NCI-H2227 treated with DMSO at 0.1 percent for 48 hours (cell line): ENCODE measurements around the gene PCP2.
"Not testable (repeated sequence)": the region's sequence is repeated elsewhere in the genome, so short reads cannot be mapped to it uniquely, and the experiment has no call there.

ENCODE experiments used
- DNase-seq: peaks from one replicate; lab custom pipeline; 2025; lab: John Stamatoyannopoulos, UW

PCP2 gene

GRCh38 chr19:7661744-7662538 is 28.4 kb upstream of the PCP2 start:
- DNase-seq = no peak

GRCh38 chr19:7658219-7658686 is 24.7 kb upstream of the PCP2 start:
- peak; percentile 44 for DNase-seq

GRCh38 chr19:7657131-7657751 is 23.7 kb upstream of the PCP2 start:
- no peak for DNase-seq

DNA sequence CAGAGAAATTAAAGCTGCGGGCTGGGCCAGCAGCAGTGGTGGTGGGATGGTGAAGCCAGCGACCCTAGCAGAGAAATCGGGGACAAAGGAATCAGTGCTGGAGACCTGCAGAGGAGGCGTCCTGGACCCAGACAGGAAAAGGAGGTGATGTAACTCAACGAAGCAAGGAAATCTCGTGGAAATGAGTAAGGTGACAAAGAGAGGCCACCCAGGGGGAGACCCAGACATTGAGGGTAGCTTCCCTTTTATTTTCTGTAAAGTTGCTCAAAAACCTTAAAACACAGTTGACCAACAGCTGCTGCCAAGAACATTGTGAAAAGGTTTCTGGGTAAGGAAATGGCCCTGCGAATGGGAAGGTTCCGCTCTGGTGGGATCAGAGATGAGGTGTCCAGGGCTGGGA is 22.1 kb upstream of the PCP2 start:
- no peak for DNase-seq

DNA sequence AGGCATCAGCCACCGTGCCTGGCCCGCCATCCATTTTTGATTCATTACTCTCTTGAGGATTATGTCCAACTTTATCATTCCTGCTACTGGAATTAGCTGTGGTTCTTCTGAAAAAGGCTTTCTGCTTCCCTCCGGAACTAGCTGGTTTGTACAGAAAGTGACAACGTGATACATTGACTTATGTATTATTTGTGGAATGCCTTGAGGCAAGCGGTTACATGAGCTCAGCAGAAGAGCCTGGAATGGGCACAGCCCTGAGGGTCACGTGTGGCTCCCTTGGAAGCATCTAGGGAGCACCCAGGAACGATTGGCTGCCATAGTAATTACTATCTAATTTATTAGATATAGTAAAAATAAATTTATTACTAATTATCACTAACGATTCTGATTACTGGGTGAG is 20.9 kb upstream of the PCP2 start:
- DNase-seq = no peak

GRCh38 chr19:7652061-7652641 is 18.6 kb upstream of the PCP2 start:
- peak; percentile 46 for DNase-seq

- no peak for DNase-seq
Measured at GRCh38 chr19:7650148-7650547, 16.6 kb upstream of the PCP2 start.

GRCh38 chr19:7648265-7649014 is 14.9 kb upstream of the PCP2 start:
- no peak for DNase-seq

DNA sequence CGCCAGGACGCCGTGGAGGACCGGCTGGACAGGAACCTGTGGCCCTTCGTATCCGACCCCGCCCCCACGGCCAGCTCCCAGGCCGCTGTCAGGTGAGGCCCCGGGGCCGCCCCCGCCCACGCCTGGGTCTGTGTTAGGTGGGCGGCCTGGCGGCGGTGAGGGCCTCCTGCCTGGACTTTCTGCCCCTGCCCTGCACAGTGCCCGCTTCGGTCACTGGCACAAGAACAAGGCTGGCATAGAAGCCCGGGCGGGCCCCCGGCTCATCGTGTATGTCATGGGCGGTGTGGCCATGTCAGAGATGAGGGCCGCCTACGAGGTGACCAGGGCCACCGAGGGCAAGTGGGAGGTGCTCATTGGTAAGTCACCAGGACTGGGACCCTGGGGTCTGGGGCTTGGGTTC is 13.6 kb upstream of the PCP2 start:
- DNase-seq = no peak

DNA sequence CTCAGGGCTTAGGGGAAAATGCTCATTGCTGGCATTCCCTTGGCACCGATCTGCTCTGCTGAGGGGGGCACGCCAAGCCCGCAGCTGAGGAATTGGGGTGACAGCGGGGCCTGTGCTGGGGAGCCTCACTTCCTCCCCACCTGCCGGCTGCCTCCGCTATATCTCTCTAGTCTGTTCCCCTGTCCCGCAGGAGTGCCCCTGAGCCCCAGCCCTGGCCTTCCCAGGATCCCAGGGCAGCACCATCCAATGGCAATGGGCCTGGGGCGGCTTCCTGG is 12.8 kb upstream of the PCP2 start:
- no peak for DNase-seq

- no peak for DNase-seq
Measured at GRCh38 chr19:7645656-7646425, 12.3 kb upstream of the PCP2 start.

DNA sequence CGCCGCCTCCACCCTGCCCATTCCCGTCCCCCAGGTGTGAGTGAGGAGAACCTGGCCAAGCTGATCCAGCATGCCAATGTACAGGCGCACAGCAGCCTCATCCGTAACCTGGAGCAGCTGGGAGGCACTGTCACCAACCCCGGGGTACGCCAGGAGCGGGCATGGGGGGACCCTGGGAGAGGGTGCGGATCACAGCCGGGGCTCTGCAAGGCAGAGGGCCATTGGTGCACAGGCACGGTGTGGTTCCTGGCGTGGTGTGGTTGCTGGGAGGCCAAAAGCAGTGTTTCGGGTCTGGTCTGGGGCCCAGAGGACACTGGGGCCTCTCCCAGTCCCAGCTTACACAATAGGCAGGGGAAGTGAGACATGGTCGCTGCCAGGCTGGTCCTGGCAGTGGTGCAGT is 11.6 kb upstream of the PCP2 start:
- no peak for DNase-seq

DNA sequence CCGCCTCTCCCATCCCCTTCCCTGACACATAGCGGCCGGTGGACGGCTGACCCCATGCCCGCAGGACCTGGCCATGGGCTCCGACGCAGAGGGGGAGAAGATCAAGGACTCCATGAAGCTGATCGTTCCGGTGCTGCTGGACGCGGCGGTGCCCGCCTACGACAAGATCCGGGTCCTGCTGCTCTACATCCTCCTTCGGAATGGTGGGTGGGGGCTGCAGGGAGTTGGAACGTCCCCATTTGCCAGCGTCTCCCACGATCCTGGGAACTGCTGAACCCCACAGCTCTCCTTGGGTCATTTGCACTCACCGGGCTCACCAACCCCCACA is 11.0 kb upstream of the PCP2 start:
- DNase-seq = no peak

DNA sequence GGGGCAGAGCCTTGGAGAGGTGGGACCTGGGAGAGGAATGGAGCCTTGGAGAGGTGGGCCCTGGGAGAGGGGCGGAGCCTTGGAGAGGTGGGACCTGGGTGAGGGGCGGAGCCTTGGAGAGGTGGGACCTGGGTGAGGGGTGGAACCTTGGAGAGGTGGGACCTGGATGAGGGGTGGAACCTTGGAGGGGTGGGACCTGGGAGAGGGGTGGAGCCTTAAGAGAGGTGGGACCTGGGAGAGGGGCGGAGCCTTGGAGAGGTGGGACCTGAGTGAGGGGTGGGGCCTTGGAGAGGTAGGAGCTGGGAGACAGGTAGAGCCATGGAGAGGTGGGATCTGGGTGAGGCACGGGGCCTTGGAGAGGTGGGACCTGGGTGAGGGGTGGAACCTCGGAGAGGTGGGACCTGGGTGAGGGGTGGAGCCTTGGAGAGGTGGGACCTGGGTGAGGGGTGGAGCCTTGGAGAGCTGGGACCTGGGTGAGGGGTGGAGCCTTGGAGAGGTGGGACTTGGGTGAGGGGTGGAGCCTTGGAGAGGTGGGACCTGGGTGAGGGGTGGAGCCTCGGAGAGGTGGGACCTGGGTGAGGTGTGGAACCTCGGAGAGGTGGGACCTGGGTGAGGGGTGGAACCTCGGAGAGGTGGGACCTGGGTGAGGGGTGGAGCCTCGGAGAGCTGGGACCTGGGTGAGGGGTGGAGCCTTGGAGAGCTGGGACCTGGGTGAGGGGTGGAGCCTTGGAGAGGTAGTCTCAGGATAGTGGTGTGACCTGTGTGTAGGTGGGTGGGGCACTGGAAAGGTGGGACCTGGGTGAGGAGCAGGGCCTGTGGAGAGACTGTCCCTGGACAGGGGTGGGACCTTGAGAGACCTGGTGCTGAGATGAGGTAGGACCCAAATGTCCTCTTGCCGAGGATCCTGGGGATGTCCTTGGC is 10.4 kb upstream of the PCP2 start:
- not testable (repeated sequence) for DNase-seq

GRCh38 chr19:7643031-7643415 is 9.5 kb upstream of the PCP2 start:
- DNase-seq = no peak

- no peak for DNase-seq
Measured at GRCh38 chr19:7642295-7643030, 8.9 kb upstream of the PCP2 start.

DNA sequence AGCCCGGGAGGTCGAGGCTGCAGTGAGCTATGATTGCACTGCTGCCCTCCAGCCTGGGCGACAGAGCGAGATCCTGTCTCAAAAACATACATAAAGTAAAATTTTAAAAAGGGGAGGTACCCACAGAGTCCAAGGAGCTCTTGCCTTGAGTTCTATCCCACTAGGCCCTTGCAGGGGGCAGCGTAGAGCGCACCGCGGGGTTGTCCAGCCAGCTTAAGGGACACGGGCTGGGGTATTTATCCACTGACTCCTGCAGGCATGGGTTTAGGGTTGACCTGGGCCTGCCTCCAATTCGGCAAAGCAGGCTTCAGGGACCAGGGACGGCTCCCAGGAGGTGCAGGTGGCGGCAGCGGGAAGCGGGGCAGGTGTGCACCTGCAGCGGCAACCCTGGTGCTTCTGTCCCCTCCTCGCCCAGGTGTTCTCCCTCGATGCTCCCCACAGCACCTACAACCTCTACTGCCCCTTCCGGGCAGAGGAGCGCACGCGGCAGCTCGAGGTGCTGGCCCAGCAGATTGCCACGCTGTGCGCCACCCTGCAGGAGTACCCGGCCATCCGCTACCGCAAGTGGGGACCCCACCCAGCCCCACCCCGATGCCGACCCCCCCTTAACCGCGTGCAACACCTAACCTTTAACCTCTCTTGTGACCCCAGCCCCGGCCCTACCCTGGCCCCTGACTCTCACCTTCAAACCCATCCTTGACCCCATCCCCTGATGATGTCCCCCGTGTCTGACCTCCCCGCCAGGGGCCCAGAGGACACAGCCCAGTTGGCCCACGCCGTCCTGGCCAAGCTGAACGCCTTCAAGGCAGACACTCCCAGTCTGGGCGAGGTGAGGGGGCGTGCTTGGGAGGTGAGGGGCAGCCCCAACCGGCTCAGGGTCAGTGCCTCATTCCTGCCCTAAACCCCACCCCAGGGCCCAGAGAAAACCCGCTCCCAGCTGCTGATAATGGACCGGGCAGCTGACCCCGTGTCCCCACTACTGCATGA is 8.1 kb upstream of the PCP2 start:
- DNase-seq = no peak

DNA sequence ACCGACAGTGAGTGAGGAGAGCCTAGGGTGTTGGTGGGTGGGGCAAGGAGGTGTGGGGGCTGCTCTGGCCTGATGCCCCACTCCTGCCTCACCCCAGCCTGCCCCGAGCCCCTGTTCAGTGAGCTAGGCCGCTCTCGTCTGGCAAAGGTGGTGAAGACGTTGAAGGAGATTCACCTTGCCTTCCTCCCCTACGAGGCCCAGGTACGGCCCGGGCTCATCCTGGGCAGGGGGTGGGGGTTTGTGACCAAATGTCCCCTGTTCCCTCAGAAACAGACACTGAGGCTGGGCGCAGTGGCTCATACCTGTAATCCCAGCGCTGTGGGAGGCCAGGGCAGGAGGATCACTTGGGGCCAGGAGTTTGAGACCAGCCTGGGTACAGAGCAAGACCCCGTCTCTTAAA is 7.3 kb upstream of the PCP2 start:
- DNase-seq = no peak

GRCh38 chr19:7639863-7640348 is 6.4 kb upstream of the PCP2 start:
- no peak for DNase-seq
